IMR-90 (cell line): ENCODE results near the gene BLTP1. TPM values are rescaled to one million over a fixed set of nuclear protein-coding genes. Genes with fewer than 3 reads are reported as not detected.
A peak's percentile ranks its signal among the peaks of the same experiment; 100 is the strongest.

ENCODE experiments used
- ATAC-seq: fragments of 200-7000 bp; cut with Tn5 transposase; 2 replicates; pipeline ENCODE4 v1.9.1; 2020; ENCODE audit warnings: low read depth, mild to moderate bottlenecking, moderate library complexity
- BruUV-seq: library from RNA; stranded (reverse); fragments of 400-500 nt; replicated peaks from 2 replicates; lab custom pipeline; 2021; lab: Mats Ljungman, UMichigan
- CTCF ChIA-PET: fragments of 300-600 bp; formaldehyde crosslinking; extraction: SDS; loops from one replicate; lab custom pipeline; 2021; ENCODE audit warnings: antibody characterized with exemption; lab: Yijun Ruan, JAX
- POLR2A ChIA-PET: fragments of 300-600 bp; sonication (Branson Sonifier 250); formaldehyde crosslinking; loops from one replicate; lab custom pipeline; 2022; ENCODE audit warnings: antibody characterized with exemption; ENCODE audit not compliant: unreplicated experiment; lab: Charles Lee
- DNase-seq: peaks from one replicate; pipeline ENCODE4 v3.0.0; 2013
- H2AFZ ChIP-seq: replicated peaks from 2 replicates; pipeline ENCODE3; 2013; ENCODE audit warnings: low read length, mild to moderate bottlenecking; ENCODE audit not compliant: poor library complexity
- H2AK5ac ChIP-seq: 2 replicates; pipeline ENCODE4 v1.6.1; 2013; ENCODE audit warnings: low read depth, low read length, inconsistent platforms
- H2AK9ac ChIP-seq: replicated peaks from 2 replicates; pipeline ENCODE3; 2013; ENCODE audit warnings: mild to moderate bottlenecking, low read depth, low read length, moderate library complexity; ENCODE audit not compliant: poor library complexity
- H2BK120ac ChIP-seq: 2 replicates; pipeline ENCODE4 v1.6.1; 2013; ENCODE audit warnings: low read depth, low read length, inconsistent platforms
- H2BK15ac ChIP-seq: 3 replicates; pipeline ENCODE4 v1.6.1; 2013; ENCODE audit warnings: low read depth, low read length, inconsistent platforms
- H2BK20ac ChIP-seq: 2 replicates; pipeline ENCODE4 v1.6.1; 2013; ENCODE audit warnings: low read depth, mild to moderate bottlenecking, inconsistent platforms, low read length, moderate library complexity
- H2BK5ac ChIP-seq: 2 replicates; pipeline ENCODE4 v1.6.1; 2013; ENCODE audit warnings: mild to moderate bottlenecking, low read depth, low read length, inconsistent platforms; ENCODE audit not compliant: poor library complexity, severe bottlenecking
- H3K14ac ChIP-seq: replicated peaks from 2 replicates; pipeline ENCODE4 v1.6.1; 2013; ENCODE audit warnings: low read depth, low read length, inconsistent platforms
- H3K18ac ChIP-seq: 2 replicates; pipeline ENCODE4 v1.6.1; 2013; ENCODE audit warnings: low read depth, low read length, control low read depth
- H3K23ac ChIP-seq: 2 replicates; pipeline ENCODE4 v1.6.1; 2013; ENCODE audit warnings: low read depth, low read length, inconsistent platforms
- H3K27ac ChIP-seq: 2 replicates; pipeline ENCODE4 v1.5.1; 2013; ENCODE audit warnings: mild to moderate bottlenecking, control low read depth, low read length; ENCODE audit not compliant: insufficient read depth
- H3K27me3 ChIP-seq: 2 replicates; pipeline ENCODE4 v1.6.1; 2013; ENCODE audit warnings: low read length; ENCODE audit not compliant: control insufficient read depth, insufficient read depth
- H3K36me3 ChIP-seq: 2 replicates; pipeline ENCODE4 v1.6.1; 2013; ENCODE audit warnings: low read length, mixed read lengths; ENCODE audit not compliant: control insufficient read depth, insufficient read depth
- H3K4ac ChIP-seq: 2 replicates; pipeline ENCODE4 v1.6.1; 2013; ENCODE audit warnings: low read depth, low read length, inconsistent platforms
- H3K4me1 ChIP-seq: 2 replicates; pipeline ENCODE4 v1.6.1; 2013; ENCODE audit warnings: low read length, mixed read lengths; ENCODE audit not compliant: control insufficient read depth, insufficient read depth
- H3K4me2 ChIP-seq: 2 replicates; pipeline ENCODE4 v1.6.1; 2013; ENCODE audit warnings: low read depth, mild to moderate bottlenecking, control low read depth, low read length, moderate library complexity
- H3K4me3 ChIP-seq: 2 replicates; pipeline ENCODE4 v1.5.1; 2013; ENCODE audit warnings: low read depth, mild to moderate bottlenecking, control low read depth, low read length, moderate library complexity; ENCODE audit not compliant: insufficient read depth
- H3K56ac ChIP-seq: 2 replicates; pipeline ENCODE4 v1.6.1; 2013; ENCODE audit warnings: low read length, inconsistent platforms; ENCODE audit not compliant: insufficient read depth; ENCODE audit errors: extremely low read depth
- H3K79me1 ChIP-seq, 2 experiments: 2 replicates each; pipeline ENCODE4 v1.6.1; 2013; ENCODE audit warnings: low read length in 2 of 2, inconsistent platforms in 1 of 2, low read depth in 1 of 2
- H3K9ac ChIP-seq: 2 replicates; pipeline ENCODE4 v1.6.1; 2013; ENCODE audit warnings: low read depth, low read length, control low read depth
- H3K9me1 ChIP-seq: 2 replicates; pipeline ENCODE4 v1.6.1; 2013; ENCODE audit warnings: low read length, inconsistent platforms; ENCODE audit not compliant: insufficient read depth
- H3K9me3 ChIP-seq: 2 replicates; pipeline ENCODE4 v1.6.1; 2013; ENCODE audit warnings: low read length; ENCODE audit not compliant: control insufficient read depth, insufficient read depth
- H4K20me1 ChIP-seq: 2 replicates; pipeline ENCODE4 v1.6.1; 2013; ENCODE audit warnings: low read length, inconsistent platforms; ENCODE audit not compliant: insufficient read depth
- H4K5ac ChIP-seq: 2 replicates; pipeline ENCODE4 v1.6.1; 2013; ENCODE audit warnings: mild to moderate bottlenecking, low read depth, low read length, control low read depth
- H4K8ac ChIP-seq, 2 experiments: 2 replicates each; pipeline ENCODE4 v1.6.1; 2013; ENCODE audit warnings: low read depth in 2 of 2, low read length in 2 of 2, control low read depth in 1 of 2, inconsistent platforms in 1 of 2
- H4K91ac ChIP-seq: 2 replicates; pipeline ENCODE4 v1.6.1; 2013; ENCODE audit warnings: low read depth, low read length, inconsistent platforms; ENCODE audit not compliant: insufficient read depth
- BHLHE40 ChIP-seq: fragments of 150-350 bp; IDR thresholded peaks from 2 replicates; pipeline ENCODE4 v1.6.1; 2016; ENCODE audit warnings: mild to moderate bottlenecking, low read depth, low read length
- CEBPB ChIP-seq: IDR thresholded peaks from 2 replicates; pipeline ENCODE4 v1.6.1; 2012; ENCODE audit warnings: low read depth, low read length, improper control_type of control experiment
- CHD1 ChIP-seq: IDR thresholded peaks from 2 replicates; pipeline ENCODE4 v1.6.1; 2012; ENCODE audit warnings: low read depth, low read length, improper control_type of control experiment
- CTCF ChIP-seq: conservative IDR thresholded peaks from 2 replicates; pipeline ENCODE4 v1.5.1; 2012; ENCODE audit warnings: mild to moderate bottlenecking, low read depth, low read length, improper control_type of control experiment
- MAFK ChIP-seq: IDR thresholded peaks from 2 replicates; pipeline ENCODE4 v1.6.1; 2012; ENCODE audit warnings: low read depth, low read length, improper control_type of control experiment
- MAZ ChIP-seq: IDR thresholded peaks from 2 replicates; pipeline ENCODE4 v1.6.1; 2012; ENCODE audit warnings: low read depth, mild to moderate bottlenecking, low read length, improper control_type of control experiment, moderate library complexity, borderline replicate concordance
- MXI1 ChIP-seq: IDR thresholded peaks from 2 replicates; pipeline ENCODE4 v1.6.1; 2012; ENCODE audit warnings: low read depth, mild to moderate bottlenecking, low read length, moderate library complexity, borderline replicate concordance
- NFE2L2 ChIP-seq: fragments of 150-350 bp; IDR thresholded peaks from 2 replicates; pipeline ENCODE4 v1.6.1; 2016; ENCODE audit warnings: low read depth, mild to moderate bottlenecking, low read length
- RFX5 ChIP-seq: IDR thresholded peaks from 2 replicates; pipeline ENCODE4 v1.8.0; 2012; ENCODE audit warnings: low read depth, mild to moderate bottlenecking, low read length, moderate library complexity
- USF2 ChIP-seq: fragments of 150-350 bp; IDR thresholded peaks from 2 replicates; pipeline ENCODE4 v1.6.1; 2017; ENCODE audit warnings: mild to moderate bottlenecking, antibody characterized with exemption, low read length, low read depth
- WGBS, 2 experiments: methylation state at CpG; one replicate each; pipeline versions ENCODE4 v1.1.5 to v1.1.7; 2013; ENCODE audit warnings: missing lambda C conversion rate in 2 of 2; ENCODE audit not compliant: insufficient read length in 1 of 2; ENCODE audit errors: extremely low coverage in 2 of 2; 5-methylcytosine and 5-hydroxymethylcytosine counted together
- dilution Hi-C: fragments of 300-500 bp; cut with HindIII; formaldehyde crosslinking; loops from one replicate; pipeline ENCODE4 v1.14.3; 2018; ENCODE audit warnings: low sequenced_read_pairs; ENCODE audit not compliant: unreplicated experiment
- in situ Hi-C: fragments of 300-500 bp; cut with MboI; formaldehyde crosslinking; loops from 3 replicates; pipeline ENCODE4 v1.14.3; 2019; ENCODE audit warnings: low sequenced_read_pairs, inconsistent platforms, mixed read lengths
- intact Hi-C: fragments of 100-400 bp; cut with micrococcal nuclease; formaldehyde crosslinking; loops from 2 replicates; pipeline ENCODE4 v1.10.0; 2022
- polyA plus RNA-seq, 3 experiments: library from polyadenylated mRNA; depleted of rRNA; stranded (reverse); fragments of >200 nt; gene quantifications; 2 replicates each; pipeline ENCODE4 v1.2.3, GENCODE V29; 2012; ENCODE audit warnings: low replicate concordance in 1 of 3
- total RNA-seq: library from RNA; depleted of rRNA; stranded (reverse); fragments of >200 nt; gene quantifications from 2 replicates; pipeline ENCODE4 v1.2.3, GENCODE V29; 2012
- TF ChIP-seq, protein P1 (sequence below): fragments of 150-350 bp; IDR thresholded peaks from 2 replicates; pipeline ENCODE4 v1.6.1; 2016; ENCODE audit warnings: low read depth, mild to moderate bottlenecking, low read length, moderate library complexity, borderline replicate concordance

Gene BLTP1
- total and polyA plus RNA-seq, 2 of the 4 experiments (the other 2 are of a cell fraction) = 18.9 to 92.7 TPM

- no peak overlapping the region for H3K56ac ChIP-seq
- no peak overlapping the region for H2BK120ac ChIP-seq
- H3K9me1 ChIP-seq = no peaks in the 10 kb centered on the region
- H2BK5ac ChIP-seq = no peak overlapping the region
- no peak overlapping the region for H4K91ac ChIP-seq
- dilution Hi-C loops = no loop called here
- H3K4me3 ChIP-seq = no peak overlapping the region
- BruUV-seq = no TSS peak
- H3K79me1 ChIP-seq = no peaks in the 10 kb centered on the region
- H3K9me3 ChIP-seq = no peaks in the 10 kb centered on the region
- no peak overlapping the region for H2AK9ac ChIP-seq
- ATAC-seq (peak; percentile 51), DNase-seq (peak; percentile 32)
- 86% methylated on average over 1 of the region's 1 CpG; no CpG with 5 or more reads in 1 of the 2 experiments for WGBS, 2 experiments
- POLR2A ChIA-PET = no interaction called here
- CTCF ChIA-PET = interaction anchor here (0.5 kb wide), 1 partner anchor 225 kb away, joined by 4 read pairs; no protein-coding TSS in a partner anchor
- no peak overlapping the region for H3K9ac ChIP-seq
- H3K27ac ChIP-seq = no peak overlapping the region
- H3K4ac ChIP-seq = no peak overlapping the region
- no peak overlapping the region for H3K14ac ChIP-seq
- no peak overlapping the region for H4K5ac ChIP-seq
- intact Hi-C loops = no loop called here
- no peaks in the 10 kb centered on the region for H4K20me1 ChIP-seq
- H2BK15ac ChIP-seq = no peak overlapping the region
- no peaks in the 10 kb centered on the region for H3K4me1 ChIP-seq
- TF ChIP-seq, protein P1, sequence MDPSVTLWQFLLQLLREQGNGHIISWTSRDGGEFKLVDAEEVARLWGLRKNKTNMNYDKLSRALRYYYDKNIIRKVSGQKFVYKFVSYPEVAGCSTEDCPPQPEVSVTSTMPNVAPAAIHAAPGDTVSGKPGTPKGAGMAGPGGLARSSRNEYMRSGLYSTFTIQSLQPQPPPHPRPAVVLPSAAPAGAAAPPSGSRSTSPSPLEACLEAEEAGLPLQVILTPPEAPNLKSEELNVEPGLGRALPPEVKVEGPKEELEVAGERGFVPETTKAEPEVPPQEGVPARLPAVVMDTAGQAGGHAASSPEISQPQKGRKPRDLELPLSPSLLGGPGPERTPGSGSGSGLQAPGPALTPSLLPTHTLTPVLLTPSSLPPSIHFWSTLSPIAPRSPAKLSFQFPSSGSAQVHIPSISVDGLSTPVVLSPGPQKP = no peak
- TF ChIP-seq CHD1 = no peak
- no peak for TF ChIP-seq MXI1
- TF ChIP-seq BHLHE40 = no peak
- TF ChIP-seq CTCF = no peak
- TF ChIP-seq MAZ = no peak
- TF ChIP-seq RFX5 = no peak
- no peak for TF ChIP-seq NFE2L2
- TF ChIP-seq MAFK = no peak
- no peak for TF ChIP-seq CEBPB
- TF ChIP-seq USF2 = no peak
- H3K18ac ChIP-seq = no peak overlapping the region
- H3K27me3 ChIP-seq = no peaks in the 10 kb centered on the region
- in situ Hi-C loops = no loop called here
- H3K36me3 ChIP-seq = no peaks in the 10 kb centered on the region
- no peak overlapping the region for H3K23ac ChIP-seq
- H2AFZ ChIP-seq = no peak overlapping the region
- H3K4me2 ChIP-seq = no peak overlapping the region
- H2BK20ac ChIP-seq = no peak overlapping the region
- no peak overlapping the region for H2AK5ac ChIP-seq
- H4K8ac ChIP-seq = no peak overlapping the region
These were observed 34.4 kb upstream of the BLTP1 start for GRCh38 chr4:122117743-122118142.
